Femur (tissue), 1 donor: ENCODE measurements around the gene LAMA4.

Experiments
- DNase-seq: peaks from one replicate; pipeline ENCODE4 v3.0.0-alpha.2; 2017

Gene LAMA4, protein sequence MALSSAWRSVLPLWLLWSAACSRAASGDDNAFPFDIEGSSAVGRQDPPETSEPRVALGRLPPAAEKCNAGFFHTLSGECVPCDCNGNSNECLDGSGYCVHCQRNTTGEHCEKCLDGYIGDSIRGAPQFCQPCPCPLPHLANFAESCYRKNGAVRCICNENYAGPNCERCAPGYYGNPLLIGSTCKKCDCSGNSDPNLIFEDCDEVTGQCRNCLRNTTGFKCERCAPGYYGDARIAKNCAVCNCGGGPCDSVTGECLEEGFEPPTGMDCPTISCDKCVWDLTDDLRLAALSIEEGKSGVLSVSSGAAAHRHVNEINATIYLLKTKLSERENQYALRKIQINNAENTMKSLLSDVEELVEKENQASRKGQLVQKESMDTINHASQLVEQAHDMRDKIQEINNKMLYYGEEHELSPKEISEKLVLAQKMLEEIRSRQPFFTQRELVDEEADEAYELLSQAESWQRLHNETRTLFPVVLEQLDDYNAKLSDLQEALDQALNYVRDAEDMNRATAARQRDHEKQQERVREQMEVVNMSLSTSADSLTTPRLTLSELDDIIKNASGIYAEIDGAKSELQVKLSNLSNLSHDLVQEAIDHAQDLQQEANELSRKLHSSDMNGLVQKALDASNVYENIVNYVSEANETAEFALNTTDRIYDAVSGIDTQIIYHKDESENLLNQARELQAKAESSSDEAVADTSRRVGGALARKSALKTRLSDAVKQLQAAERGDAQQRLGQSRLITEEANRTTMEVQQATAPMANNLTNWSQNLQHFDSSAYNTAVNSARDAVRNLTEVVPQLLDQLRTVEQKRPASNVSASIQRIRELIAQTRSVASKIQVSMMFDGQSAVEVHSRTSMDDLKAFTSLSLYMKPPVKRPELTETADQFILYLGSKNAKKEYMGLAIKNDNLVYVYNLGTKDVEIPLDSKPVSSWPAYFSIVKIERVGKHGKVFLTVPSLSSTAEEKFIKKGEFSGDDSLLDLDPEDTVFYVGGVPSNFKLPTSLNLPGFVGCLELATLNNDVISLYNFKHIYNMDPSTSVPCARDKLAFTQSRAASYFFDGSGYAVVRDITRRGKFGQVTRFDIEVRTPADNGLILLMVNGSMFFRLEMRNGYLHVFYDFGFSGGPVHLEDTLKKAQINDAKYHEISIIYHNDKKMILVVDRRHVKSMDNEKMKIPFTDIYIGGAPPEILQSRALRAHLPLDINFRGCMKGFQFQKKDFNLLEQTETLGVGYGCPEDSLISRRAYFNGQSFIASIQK (N-terminal part only)

DNA sequence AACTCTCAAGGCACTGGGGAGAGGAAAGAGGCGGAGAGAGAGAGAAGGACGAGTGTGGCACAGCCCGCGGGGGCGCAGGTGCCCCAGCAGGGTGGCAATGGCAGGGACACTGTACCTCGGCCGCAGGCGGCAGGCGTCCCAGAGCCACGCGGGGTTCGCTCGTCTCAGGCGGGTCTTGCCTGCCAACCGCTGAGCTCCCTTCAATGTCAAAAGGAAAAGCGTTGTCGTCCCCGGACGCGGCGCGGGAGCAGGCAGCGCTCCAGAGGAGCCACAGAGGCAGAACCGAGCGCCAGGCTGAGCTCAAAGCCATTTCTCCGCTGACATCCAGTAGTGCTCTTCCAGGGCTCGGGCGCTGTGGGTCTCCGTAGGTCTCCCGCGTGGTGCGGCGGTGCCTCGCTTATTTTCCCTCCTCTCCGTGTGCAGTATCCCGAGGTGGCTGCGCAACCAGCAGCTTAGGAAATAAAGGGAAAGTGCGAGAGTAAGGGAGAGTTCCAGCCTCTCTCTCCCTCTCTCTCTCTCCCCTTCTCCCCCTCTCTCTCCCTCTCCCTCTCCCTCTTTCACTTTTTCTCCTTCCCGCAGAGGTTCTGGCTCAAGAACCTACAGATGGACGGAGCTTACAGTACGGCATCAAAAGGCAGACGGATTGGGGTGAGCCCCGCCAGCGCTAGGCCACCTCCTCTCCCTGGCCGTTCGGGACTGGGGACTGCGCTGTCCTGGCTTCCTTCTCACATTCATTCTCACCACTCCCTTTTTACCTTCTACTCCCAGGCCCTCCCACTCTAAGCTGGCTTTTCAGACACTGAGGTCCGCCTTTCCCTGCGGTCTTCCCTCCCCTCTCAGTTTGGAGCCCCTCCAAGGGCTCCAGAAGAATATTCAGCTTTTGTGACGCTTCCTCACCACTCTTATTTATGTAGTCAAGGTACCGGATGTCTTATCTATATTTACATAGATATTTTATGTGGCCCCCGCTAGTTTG, at the start of gene LAMA4:
TSS of gene LAMA4 (minus strand) at position 727 of the 976 bp plus-strand sequence. CDS start at position 310, 417 bp downstream.
- peak; percentile 82 for DNase-seq

DNA sequence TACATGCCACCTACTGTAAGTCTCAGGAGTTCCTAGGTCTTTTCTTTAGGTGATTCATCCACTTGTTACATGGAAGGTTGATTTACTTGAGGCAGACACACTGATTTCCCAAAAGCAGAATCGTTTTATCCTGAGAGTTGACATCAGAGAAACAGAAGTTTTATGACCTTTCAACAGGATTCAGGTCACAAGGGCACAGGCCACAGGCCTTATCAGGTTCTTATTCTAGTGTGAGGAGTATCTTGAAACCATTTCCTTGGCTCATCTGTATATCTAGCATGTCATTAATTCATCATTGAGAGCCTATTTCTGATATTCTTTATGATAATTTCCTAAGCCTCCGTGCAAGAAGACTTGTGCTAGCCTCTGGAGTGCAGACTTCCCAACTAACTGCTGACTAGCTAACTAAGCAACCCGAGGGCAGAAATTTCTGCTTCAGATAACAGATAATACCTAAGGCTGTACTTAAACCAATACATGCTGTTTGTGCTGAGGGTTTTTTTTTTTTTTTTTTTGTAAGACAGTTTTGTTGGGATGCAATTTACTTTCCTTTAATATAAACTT, 47.9 kb upstream of the LAMA4 start:
- no peak for DNase-seq

DNA sequence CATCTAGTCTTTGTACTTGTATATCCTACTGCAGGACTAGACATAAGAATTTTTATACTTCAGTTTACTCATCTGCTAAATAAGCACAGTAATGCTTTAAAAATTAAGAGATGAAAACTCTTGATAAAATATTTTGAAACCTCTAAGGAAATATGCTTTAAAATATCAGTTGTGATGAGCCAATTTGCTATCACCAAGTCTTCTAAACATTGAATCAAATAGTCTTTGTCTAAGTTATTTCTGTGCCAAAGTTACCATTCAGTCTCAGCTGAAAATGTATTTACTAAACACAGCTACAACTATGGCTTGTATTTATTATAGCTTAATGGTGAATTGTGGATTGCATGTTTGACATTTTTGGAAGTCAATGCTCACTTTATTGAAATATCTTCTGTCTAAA, 46.5 kb upstream of the LAMA4 start:
- no peak for DNase-seq

DNA sequence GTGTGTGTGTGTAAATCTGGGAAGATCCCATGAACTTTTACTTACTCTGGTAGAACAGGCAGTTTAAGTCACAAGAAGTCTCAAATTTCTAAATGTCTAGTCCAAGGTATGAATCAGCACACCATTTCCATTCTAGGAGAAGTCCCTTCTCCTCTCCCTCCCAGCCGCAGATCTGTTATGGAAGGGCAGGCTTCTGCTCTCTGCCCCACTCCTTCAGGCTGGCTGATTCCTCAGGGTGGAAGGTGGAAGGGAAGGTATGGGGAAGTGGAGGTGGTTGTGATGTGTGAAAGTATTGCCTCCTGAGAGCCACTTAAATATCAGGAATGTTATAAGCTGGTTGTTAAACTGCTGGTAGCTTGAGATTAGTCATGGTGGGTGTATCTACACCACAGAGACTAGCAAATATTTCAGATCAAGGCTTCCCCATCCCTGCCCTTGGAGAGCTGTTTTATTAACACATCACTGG, 44.5 kb upstream of the LAMA4 start:
- DNase-seq: no peak

DNA sequence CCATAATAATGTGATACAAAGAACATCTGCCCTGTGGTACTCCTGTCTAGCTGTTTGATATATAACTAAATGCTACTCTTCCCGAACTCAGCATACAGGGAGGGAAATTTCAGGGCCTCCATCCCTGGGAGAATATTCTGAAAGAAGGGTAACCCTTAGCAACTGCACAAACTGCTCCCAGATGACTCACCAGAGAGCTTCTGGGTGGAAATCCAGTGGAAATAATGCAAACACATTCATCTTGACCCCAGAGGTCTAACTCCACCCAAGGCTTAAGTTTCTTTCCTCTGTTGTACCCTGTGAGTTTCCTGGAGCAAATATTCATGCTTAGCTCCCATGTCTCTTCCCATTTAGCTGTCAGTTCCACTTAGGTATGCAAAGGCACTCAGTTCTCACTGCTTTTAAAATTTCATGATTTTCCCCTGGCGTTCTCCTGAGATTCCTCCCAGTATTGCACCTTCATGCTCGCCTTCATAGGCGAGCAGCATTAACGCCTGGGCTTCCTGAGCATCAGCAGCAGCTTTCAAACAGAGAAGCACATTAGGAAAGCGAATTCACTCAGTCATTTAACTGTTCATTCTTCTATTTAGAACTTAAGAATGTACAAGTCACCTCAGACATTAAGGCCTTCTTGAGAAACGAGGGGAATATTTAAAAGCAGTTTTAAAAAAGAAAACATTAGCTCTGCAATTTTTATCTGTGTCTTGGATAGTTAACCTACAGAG, 43.8 kb upstream of the LAMA4 start:
- DNase-seq: peak; percentile 42

DNA sequence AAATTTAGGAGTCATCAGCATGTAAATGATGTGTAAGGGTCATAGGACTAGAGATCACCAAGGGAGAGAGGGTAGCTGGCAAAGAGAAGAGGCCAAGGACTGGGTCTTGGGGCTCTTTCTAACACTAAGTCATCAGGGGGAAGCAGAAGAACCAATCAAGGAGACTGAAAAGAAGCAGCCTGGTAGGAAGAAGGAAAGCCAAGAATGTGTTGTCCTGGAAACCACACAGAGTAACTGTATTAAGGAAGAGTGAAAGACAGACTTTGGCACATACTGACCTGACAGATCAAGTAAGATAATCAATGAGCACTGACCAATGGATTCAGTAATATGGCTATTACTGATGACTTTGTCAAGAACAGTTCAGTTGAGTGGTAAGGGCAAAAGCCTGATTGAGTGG, 42.3 kb upstream of the LAMA4 start:
- DNase-seq: no peak

DNA sequence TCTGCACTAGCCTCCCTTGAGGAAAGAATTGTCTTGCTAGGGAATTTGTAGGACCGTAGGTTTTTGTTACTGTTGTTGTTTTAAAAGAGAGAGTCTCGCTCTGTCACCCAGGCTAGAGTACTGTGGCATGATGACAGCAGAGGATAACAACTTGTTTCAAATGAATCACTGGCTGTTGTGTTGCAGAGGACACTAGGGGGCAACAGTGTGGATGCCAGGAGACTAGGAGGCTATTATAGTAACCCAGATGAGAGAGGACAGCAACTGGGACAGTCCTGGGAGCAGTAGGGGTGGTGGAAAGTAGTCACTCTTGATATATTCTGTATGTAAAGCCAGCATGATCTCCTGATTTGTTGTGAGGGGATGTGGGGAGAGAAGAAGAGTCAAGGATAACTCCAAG, 41.8 kb upstream of the LAMA4 start:
- no peak for DNase-seq

DNA sequence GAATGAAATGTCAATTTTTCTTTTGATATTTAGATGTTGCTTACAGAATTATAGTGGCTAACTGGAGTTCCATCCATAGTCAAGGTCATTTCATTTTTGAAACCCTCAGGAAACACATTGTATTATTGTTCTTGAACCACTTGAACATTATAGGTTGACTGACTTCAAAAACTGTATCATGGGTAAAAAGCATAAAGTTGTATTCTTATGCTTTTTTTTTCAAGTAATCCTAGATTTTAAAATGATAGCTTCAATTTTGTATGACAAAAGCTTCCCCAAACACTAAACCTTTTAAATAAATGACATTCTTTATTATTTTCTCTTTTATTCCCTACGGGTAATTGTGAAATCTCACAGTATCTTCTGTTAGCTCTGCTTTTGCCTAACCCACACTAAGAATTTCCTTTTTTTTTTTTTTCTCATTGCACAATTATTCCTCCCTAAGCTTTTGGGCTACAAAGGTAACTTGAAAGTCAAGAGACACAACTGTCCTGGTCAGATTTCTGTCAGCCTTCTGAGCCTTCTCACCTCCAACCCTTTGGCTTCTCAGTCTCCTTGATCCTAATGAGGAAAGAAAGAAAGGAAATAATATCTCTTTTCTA, 36.9 kb upstream of the LAMA4 start:
- no peak for DNase-seq

DNA sequence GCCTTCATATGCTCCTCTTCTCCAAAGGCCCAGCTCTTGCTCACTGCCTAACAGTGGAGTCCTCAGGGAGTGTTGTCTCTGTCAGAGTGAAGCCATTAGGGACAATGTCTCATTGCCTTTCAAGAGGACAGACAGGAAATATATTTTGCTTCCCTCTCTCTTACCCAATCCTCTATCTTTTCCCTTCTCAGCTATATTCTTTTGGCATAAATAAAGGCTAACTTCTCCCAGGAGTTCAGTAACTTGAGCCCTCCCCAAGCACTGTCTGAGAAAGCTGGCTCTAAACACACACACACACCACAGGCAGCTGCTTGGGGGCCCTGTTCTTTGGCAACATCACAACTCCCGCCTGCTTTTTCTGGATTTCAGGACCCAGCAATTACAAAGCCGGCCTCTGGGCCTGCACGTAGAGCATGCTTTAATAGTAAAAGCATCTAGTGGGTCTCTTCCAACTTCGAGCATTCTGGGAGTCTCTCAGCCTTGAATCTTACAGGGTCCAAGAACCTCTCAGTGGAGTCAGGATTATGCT, 34.7 kb upstream of the LAMA4 start:
- peak; percentile 96 for DNase-seq

DNA sequence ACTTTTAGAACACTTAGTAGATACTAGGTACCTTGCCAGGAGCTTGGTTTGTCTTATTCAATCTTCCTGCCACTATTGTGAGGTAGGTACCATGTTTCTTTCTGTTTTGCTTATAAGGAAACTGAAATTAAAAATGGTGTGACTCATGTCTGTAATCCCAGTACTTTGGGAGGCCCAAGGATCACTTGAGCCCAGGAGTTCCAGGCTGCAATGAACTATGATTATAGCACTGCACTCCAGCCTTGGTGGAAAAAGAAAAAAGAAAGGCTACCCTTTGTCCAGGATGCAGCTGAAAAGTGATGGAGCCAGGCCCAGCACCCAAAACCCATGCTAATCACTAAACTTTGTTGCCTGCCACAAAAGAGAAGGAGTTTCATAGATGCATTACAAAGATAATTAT, 34.1 kb upstream of the LAMA4 start:
- DNase-seq: peak; percentile 36

DNA sequence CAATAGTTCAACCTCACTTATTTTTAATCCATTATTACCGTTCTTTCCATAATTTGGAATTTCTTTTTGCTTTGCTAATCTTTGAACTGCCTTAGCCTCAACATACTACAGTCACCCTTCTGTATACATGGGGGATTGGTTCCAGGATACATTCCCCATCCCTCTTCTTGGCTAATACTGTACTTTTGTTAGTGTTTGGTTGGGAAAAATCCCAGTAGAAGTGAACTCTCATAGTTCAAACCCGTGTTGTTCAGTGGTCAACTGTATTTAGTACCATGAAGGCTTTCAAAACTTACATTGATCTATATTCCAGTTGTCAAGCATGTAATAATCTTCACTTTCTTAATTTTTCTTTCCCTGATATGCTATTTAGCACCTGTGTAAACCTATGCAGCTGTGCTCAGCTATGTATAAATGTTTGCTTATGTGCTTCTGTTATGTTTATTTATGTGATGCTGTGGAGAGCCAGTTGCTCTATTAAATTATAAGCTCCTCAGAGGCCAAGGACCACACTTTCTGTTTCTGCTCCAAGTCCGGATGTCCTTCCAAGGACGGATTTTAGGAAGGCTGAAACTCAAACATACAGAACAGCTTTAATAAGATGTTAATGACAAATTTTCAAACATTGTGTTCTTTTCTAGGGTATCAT, 33.3 kb upstream of the LAMA4 start:
- DNase-seq: peak; percentile 52

DNA sequence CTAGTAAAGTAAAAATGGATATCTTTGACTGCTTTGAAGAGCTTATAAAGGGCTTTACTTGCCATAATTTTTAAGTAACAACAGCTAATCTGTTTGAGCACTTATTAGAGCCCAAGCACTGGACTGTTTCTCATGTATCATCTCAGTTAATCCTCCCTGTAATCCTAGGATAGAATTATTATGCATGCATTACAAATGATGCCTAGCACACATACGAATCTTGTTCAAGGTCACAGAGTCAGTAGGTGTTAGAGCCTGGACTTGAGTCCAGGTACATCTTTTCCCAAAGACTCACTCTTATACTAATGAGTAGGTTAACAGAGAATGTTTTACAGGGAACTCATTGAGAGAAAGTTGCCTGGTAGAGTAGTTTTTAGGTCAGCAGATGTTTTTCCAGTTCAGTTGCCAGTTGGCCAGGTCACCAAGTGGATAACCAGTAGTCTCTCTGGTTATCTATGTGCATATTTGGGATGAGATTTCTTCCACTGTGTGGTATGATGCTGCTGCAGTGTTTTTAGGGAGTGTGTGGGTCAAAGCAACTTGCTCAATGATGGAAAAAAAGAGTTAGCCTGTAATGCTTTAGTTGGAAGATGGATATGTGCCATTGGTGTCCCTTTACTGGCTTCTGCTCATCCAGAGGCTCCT, 32.3 kb upstream of the LAMA4 start:
- DNase-seq: peak; percentile 41

DNA sequence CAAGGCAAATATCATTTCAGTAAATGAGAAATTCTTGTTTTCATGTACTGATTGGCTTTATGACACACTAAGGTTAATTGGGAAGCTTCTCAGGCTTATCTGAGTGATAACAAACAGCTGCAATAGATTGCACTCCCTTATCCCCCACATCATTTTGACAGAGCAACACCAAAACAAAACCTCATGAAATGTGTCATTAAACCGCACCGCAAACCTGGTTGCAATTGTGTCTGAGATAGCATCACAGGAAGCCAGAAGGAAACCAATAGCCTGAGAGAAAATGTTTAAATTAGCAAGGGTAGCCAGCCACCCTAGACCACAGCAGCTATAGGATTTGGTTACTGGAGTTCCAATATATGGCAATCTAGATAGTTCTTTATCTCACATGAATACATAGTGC, 31.6 kb upstream of the LAMA4 start:
- no peak for DNase-seq

DNA sequence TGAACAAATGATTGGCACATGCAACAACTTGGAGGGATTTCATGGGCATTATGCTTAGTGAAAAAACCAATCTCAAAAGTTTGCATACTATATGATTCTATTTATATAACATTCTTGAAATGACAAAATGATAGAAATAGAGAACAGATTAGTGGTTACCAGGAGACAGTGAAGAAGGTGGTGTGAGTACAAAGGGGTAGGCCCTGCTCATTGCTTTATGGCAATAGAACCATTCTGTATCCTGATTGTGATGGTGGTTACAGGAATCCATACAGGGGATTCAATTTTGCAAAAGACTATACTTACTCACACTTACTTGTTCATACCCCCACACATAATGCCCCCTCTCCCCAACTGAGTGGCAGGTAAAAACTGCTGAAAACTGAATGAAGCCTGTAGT, 30.2 kb upstream of the LAMA4 start:
- no peak for DNase-seq

DNA sequence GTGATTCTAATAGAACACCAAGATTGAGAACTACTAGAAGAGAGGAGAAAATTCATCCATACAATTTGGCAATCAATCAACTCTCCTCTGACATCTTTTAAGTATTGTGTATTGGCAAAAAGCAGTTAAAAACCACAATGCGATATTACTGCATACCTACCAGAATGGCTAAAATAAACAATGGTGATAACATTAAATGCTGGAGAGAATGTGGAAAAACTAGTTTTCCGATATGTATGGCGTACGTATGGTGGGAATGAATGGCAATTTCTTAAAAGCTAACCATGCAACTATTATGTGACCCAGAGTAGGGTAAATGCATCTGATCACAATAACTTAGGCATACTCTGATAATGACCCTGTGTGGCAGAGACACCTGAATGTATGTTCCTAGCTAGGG, 29.3 kb upstream of the LAMA4 start:
- DNase-seq: no peak

DNA sequence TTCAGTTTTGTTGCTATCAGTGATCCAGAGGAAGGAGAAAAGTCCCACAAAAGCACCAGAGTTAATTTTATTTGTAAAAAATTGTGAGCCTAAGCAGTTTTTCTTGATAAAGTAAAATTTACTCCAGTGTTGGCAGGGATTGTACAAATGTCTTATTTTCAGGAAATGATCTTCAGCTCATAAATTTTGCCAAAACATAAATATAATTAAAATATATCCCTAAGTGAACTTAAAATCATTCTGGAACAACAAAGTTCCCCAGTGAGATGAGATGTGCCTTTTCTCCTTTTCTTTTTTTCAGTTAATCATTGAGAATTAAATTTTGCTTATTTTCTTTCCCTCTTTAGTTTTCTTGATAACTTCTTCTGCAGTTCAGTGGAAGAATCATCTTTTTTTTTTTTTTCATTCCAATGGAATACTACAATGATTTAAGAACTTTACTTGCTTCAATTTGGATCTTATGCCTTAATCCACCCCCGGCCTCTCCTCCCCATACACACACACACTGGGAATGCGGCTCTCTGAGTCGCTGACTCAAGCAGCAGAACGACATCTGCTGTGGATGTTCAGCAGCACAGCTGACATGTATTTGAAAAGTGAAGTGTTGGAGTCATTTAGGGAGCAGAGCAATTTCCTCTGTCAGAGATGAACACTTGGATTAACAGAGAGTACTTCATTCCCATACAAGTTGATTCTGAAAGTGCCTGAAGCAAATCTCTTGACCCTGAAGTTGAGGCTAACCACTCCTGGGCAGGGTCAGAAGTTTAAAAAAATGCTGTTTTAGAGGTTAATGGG, 27.7 kb upstream of the LAMA4 start:
- peak; percentile 88 for DNase-seq

DNA sequence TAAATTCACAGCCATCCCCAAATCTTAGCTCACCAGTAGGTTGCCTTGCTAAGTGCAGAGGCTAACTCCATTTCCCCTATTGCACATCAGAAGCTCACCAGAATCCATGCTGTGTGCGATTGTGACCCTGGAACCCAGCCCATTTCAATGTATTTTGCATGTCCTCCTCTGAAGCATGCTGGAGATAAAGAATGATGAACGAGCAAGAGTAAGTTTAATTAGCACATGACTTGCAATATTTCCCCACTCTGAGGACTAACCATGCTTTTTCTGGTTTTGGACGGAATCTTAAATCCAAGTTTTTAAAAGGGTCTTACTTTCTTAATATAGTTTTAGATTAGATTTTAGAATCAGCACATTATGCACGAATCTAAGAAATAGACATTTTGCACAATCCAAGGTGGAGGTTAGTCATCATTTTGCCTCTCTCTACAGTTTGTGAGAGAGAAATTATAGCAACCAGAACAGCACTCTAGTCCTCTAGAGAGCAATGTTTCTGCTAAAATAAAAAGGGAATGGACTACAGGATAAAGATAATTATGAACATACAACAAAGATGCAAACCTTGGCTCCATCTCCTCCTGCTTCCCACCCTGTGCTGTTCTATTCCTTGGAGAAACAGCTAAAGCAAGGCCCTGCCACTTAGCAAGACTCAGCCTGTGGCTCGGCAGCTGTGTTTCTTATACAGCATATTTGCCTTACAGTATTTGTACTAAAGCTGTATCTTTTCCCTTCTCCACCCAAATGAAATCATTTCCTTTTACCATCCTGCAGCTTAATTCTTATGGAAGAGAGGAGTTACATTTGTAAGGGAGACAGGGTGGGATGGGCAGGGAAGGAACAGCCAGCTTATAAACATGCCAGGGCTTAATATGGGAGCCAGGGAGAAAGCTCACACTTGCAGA, 24.9 kb upstream of the LAMA4 start:
- DNase-seq: peak; percentile 68
